Effector CD8-positive, alpha-beta T cell (primary cell): ENCODE measurements around the gene EPRS1.
"Not testable (repeated sequence)": the region's sequence is repeated elsewhere in the genome, so short reads cannot be mapped to it uniquely, and the experiment has no call there.

Experiments
- DNase-seq: peaks from one replicate; lab custom pipeline; 2025; lab: John Stamatoyannopoulos, UW

EPRS1 gene

GRCh38 chr1:220038640-220039039, 7.7 kb downstream of the EPRS1 start:
- DNase-seq = no peak

- not testable (repeated sequence) for DNase-seq
Measured at GRCh38 chr1:220037810-220038209, 8.5 kb downstream of the EPRS1 start.

GRCh38 chr1:220032911-220033310, 13.4 kb downstream of the EPRS1 start:
- DNase-seq = no peak

- DNase-seq = no peak
Measured at GRCh38 chr1:220031287-220031686, 15.0 kb downstream of the EPRS1 start.

GRCh38 chr1:220028346-220028895, 17.9 kb downstream of the EPRS1 start:
- no peak for DNase-seq

GRCh38 chr1:220019071-220019470, 27.2 kb downstream of the EPRS1 start:
- no peak for DNase-seq

GRCh38 chr1:220013497-220013896, 32.8 kb downstream of the EPRS1 start:
- DNase-seq = no peak

- DNase-seq = no peak
Measured at GRCh38 chr1:220012259-220012658, 34.0 kb downstream of the EPRS1 start.

GRCh38 chr1:220011620-220012019, 34.7 kb downstream of the EPRS1 start:
- DNase-seq = no peak

GRCh38 chr1:220007438-220007837, 38.9 kb downstream of the EPRS1 start:
- DNase-seq = no peak

- DNase-seq = no peak
Measured at GRCh38 chr1:220005489-220005888, 40.8 kb downstream of the EPRS1 start.

- DNase-seq = no peak
Measured at GRCh38 chr1:220003610-220004299, 42.5 kb downstream of the EPRS1 start.

- DNase-seq = no peak
Measured at GRCh38 chr1:220003015-220003414, 43.3 kb downstream of the EPRS1 start.

- DNase-seq = no peak
Measured at GRCh38 chr1:220001095-220001501, 45.2 kb downstream of the EPRS1 start.

- no peak for DNase-seq
Measured at GRCh38 chr1:219999821-220000220, 46.5 kb downstream of the EPRS1 start.
